ENCODE data around the gene TMEM145. TPM values are rescaled to one million over a fixed set of nuclear protein-coding genes. Genes with fewer than 3 reads are reported as not detected.

The TMEM145 gene
- total RNA-seq, 2 experiments from 2014 or later: 1.8 TPM; not detected in 1

DNA sequence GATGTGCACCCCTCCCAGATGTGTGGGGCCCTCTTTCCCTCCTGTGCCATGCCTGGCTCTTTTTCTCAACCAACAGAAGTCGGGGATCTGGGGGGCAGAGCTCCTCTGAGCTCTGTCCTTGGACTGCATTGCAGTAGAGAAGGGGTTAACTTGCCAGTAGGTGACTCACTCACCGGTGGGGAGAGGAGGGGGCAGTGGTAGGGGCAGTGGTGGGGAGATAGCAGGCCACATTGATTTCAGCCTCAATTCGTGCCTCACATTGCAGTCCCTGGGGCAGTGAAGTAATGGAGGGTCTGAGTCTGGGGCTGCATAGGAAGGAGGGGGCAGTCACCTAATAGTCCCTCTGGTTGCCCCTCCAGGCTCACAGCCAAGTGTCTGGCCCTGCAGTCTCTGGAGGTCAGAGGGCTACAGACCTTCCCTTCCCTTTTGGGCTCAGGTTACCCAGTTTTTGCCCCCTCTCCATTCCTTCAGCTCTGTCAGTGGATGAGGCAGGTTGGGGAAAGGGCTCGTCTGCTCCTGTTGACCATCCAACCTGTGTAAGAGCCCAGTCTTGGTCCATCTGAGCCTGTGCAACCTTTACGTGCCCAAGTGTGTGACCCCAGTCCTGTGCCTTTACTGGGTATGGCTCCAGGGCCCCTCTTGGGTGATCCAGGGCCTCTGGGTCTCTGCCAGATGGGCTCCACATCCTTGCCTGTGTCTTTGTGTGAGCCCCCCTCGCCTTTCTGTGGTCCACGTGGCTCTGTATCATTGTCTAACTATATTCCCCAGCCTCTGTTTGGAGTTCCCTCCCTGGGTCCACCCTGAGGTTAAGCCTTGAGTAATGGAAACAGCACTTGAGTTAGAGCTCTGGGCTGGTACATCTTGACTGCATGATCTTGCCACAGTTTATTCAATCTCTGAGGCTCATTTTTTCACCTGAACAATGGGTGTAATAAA, 31.0 kb upstream of the TMEM145 start:
- BruUV-seq (replicated peaks): no TSS peak
- H3K36me3 ChIP-seq (ENCODE audit: insufficient read depth, low read length): peaks cover 5% of the 10 kb centered on the region
- peak overlapping the region; percentile 93 for H3K4me2 ChIP-seq (ENCODE audit: low read length)
- H3K9me3 ChIP-seq (ENCODE audit: low read length): no peaks in the 10 kb centered on the region
- H3K9me2 ChIP-seq (ENCODE audit: insufficient read depth, low read length): no peaks in the 10 kb centered on the region
- intact Hi-C loops (cut with micrococcal nuclease; ENCODE audit: unreplicated experiment): loop anchor here (2.0 to 10.0 kb wide), 2 partner anchors 153 to 417 kb away; partner anchors contain the start of gene RPS19
- H4K20me1 ChIP-seq (ENCODE audit: insufficient read depth, low read length): peaks cover 10% of the 10 kb centered on the region; the same call in 1 of the 2 replicates
- H3K27ac ChIP-seq (ENCODE audit: low read depth, low read length, poor library complexity, severe bottlenecking): peak overlapping the region; percentile 82
- ChIA-PET CTCF (ENCODE audit: unreplicated experiment) (no interaction called here), POLR2A (interaction anchor here (1.2 kb wide), 1 partner anchor 39 kb away, joined by 4 read pairs; the partner anchor contains the start of gene GSK3A)
- peaks cover 62% of the 10 kb centered on the region for H3K4me1 ChIP-seq (ENCODE audit: insufficient read depth, low read length, poor library complexity, severe bottlenecking)
- H3K79me2 ChIP-seq (ENCODE audit: insufficient read depth, low read depth, low read length): peaks cover 17% of the 10 kb centered on the region
- H3K4me3 ChIP-seq (ENCODE audit: low read depth, low read length, poor library complexity, severe bottlenecking): peak overlapping the region; percentile 83
- H2AFZ ChIP-seq (ENCODE audit: low read length): no peak overlapping the region
- TF ChIP-seq CTCF (conservative IDR thresholded peaks at IDR 0.05; ENCODE audit: low read length) (no peak), EZH2phosphoT487 (IDR thresholded peaks at IDR 0.05; ENCODE audit: borderline replicate concordance, low read depth, low read length) (no peak)
- DNase-seq (ENCODE audit: low spot score): peak; percentile 39

DNA sequence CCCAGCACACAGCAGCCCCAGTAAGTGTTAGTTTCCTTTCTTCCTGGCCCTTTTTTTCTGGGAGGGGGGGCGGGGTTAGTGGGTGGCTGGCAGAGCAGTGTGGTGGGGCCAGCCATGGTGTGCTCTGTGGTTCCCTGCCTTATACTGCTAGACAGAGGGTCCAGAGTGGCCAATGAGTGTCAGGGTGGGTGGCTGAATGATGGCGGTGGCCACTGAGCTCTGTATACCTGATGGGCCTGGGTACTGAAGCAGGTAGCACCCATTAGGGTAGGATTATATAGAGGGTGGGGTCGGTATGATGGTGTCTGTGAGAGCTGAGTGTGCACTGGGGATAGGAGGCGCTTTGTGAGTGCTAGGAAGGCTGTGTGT, 30.3 kb upstream of the TMEM145 start:
- intact Hi-C loops (cut with micrococcal nuclease; ENCODE audit: unreplicated experiment): loop anchor here (10.0 kb wide), 1 partner anchor 418 kb away; the partner anchor contains the start of gene RPS19
- H2AFZ ChIP-seq (ENCODE audit: low read length): no peak overlapping the region
- ChIA-PET CTCF (ENCODE audit: unreplicated experiment) (no interaction called here), POLR2A (interaction anchor here (0.6 kb wide), 1 partner anchor 1018 kb away, joined by 3 read pairs; no protein-coding TSS in a partner anchor)
- H4K20me1 ChIP-seq (ENCODE audit: insufficient read depth, low read length): peaks cover 10% of the 10 kb centered on the region; the same call in 1 of the 2 replicates
- peak overlapping the region; percentile 69 for H3K4me3 ChIP-seq (ENCODE audit: low read depth, low read length, poor library complexity, severe bottlenecking)
- H3K9me3 ChIP-seq (ENCODE audit: low read length): no peaks in the 10 kb centered on the region
- no peak for TF ChIP-seq EZH2phosphoT487 (IDR thresholded peaks at IDR 0.05; ENCODE audit: borderline replicate concordance, low read depth, low read length)
- H3K4me2 ChIP-seq (ENCODE audit: low read length): peak overlapping the region; percentile 93
- H3K4me1 ChIP-seq (ENCODE audit: insufficient read depth, low read length, poor library complexity, severe bottlenecking): peaks cover 62% of the 10 kb centered on the region
- BruUV-seq (replicated peaks): no TSS peak
- DNase-seq (ENCODE audit: low spot score): no peak
- H3K36me3 ChIP-seq (ENCODE audit: insufficient read depth, low read length): peaks cover 12% of the 10 kb centered on the region
- peak overlapping the region; percentile 82 for H3K27ac ChIP-seq (ENCODE audit: low read depth, low read length, poor library complexity, severe bottlenecking)
- H3K9me2 ChIP-seq (ENCODE audit: insufficient read depth, low read length): no peaks in the 10 kb centered on the region
- H3K79me2 ChIP-seq (ENCODE audit: insufficient read depth, low read depth, low read length): peaks cover 17% of the 10 kb centered on the region

DNA sequence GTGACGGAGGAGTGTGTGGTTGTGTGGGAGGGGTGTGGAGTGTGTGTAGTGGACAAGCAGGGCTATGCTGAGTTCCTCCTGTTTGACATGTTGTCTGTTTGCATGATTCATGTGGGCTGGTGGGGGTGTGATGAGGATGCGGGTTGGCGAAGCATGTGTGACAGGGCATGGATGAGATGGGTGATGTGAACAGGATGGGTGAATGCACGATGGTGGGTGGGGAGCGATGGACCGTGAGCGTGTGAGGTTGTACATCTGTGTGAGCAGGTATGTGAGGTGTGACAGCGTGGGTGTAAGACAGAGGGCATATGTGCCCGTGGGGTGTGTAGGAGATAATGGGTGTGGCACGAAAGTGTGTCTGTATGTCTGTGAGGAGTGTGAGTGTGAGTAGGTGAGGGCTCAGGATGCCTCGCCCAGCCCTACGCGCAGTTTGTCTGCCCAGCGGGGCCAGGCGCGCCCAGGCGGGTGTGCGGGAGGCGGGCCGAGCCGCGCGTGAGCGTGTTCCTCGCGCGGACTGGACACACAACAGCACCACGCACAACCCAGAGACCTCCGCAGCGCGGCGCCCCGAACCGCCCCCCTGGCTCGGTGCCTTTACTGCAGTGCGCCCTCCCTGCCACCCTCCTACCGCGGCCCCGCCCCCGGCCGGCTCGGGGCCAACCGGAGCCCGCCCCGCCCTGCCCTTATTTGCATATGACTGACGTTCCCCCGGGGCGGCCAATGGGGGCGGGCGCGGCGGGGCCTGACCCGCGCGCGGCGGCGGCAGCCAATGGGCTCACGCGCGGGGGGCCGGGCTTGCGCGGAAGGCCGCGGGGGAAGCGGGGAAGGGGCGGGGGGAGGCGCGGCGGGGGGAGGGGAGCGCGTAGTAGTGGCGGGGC, 29.7 kb upstream of the TMEM145 start:
- Histone ChIP-seq H3K9me3 (ENCODE audit: low read length) (no peaks in the 10 kb centered on the region), H3K9me2 (ENCODE audit: insufficient read depth, low read length) (no peaks in the 10 kb centered on the region), H3K36me3 (ENCODE audit: insufficient read depth, low read length) (peaks cover 18% of the 10 kb centered on the region), H4K20me1 (ENCODE audit: insufficient read depth, low read length) (peaks cover 10% of the 10 kb centered on the region; the same call in 1 of the 2 replicates), H3K4me2 (ENCODE audit: low read length) (peak overlapping the region; percentile 93), H3K4me1 (ENCODE audit: insufficient read depth, low read length, poor library complexity, severe bottlenecking) (peaks cover 59% of the 10 kb centered on the region), H2AFZ (ENCODE audit: low read length) (no peak overlapping the region), H3K27ac (ENCODE audit: low read depth, low read length, poor library complexity, severe bottlenecking) (peak overlapping the region; percentile 82), H3K79me2 (ENCODE audit: insufficient read depth, low read depth, low read length) (peaks cover 17% of the 10 kb centered on the region), H3K4me3 (ENCODE audit: low read depth, low read length, poor library complexity, severe bottlenecking) (peak overlapping the region; percentile 69)
- no TSS peak for BruUV-seq (replicated peaks)
- ChIA-PET CTCF (ENCODE audit: unreplicated experiment) (no interaction called here), POLR2A (interaction anchor here (0.6 kb wide), 1 partner anchor 1019 kb away, joined by 3 read pairs; no protein-coding TSS in a partner anchor)
- peak; percentile 33; the same call in 1 of the 2 replicates for TF ChIP-seq CTCF (conservative IDR thresholded peaks at IDR 0.05; ENCODE audit: low read length)
- TF ChIP-seq EZH2phosphoT487 (IDR thresholded peaks at IDR 0.05; ENCODE audit: borderline replicate concordance, low read depth, low read length): no peak
- intact Hi-C loops (cut with micrococcal nuclease; ENCODE audit: unreplicated experiment): loop anchor here (1.0 to 10.0 kb wide), 2 partner anchors 154 to 419 kb away; partner anchors contain the start of gene RPS19
- peak; percentile 97 for DNase-seq (ENCODE audit: low spot score)

Measured in OCI-LY7 (cell line).